8988T (cell line): ENCODE results near the gene DSTYK.
A peak's percentile ranks its signal among the peaks of the same experiment; 100 is the strongest.
"Not testable (repeated sequence)": the region's sequence is repeated elsewhere in the genome, so short reads cannot be mapped to it uniquely, and the experiment has no call there.

Source experiments
- DNase-seq: peaks from one replicate; pipeline ENCODE4 v3.0.0; 2011

Gene DSTYK

GRCh38 chr1:205239078-205239477 lies 27.6 kb upstream of the DSTYK start:
- DNase-seq = no peak

GRCh38 chr1:205237526-205238484 lies 26.3 kb upstream of the DSTYK start:
- no peak for DNase-seq

- no peak for DNase-seq
These were observed 25.5 kb upstream of the DSTYK start for GRCh38 chr1:205236951-205237475.

GRCh38 chr1:205236526-205236925 lies 25.0 kb upstream of the DSTYK start:
- no peak for DNase-seq

GRCh38 chr1:205235951-205236350 lies 24.4 kb upstream of the DSTYK start:
- DNase-seq = no peak

- DNase-seq = not testable (repeated sequence)
These were observed 22.5 kb upstream of the DSTYK start for GRCh38 chr1:205233986-205234385.

- no peak for DNase-seq
These were observed 21.5 kb upstream of the DSTYK start for GRCh38 chr1:205232945-205233397.

- no peak for DNase-seq
These were observed 20.8 kb upstream of the DSTYK start for GRCh38 chr1:205232127-205232820.

GRCh38 chr1:205230982-205231381 lies 19.5 kb upstream of the DSTYK start:
- DNase-seq = no peak

GRCh38 chr1:205229916-205230700 lies 18.6 kb upstream of the DSTYK start:
- no peak for DNase-seq

- DNase-seq = peak; percentile 90
These were observed 17.9 kb upstream of the DSTYK start for GRCh38 chr1:205229399-205229871.

- no peak for DNase-seq
These were observed 16.6 kb upstream of the DSTYK start for GRCh38 chr1:205228093-205228521.

- DNase-seq = peak; percentile 90
These were observed 16.1 kb upstream of the DSTYK start, which contains the start of gene TMCC2 for GRCh38 chr1:205227584-205228013. TSS of gene TMCC2 (plus strand) at chr1:205227946. CDS start at chr1:205228565, 619 bp downstream.

- DNase-seq = no peak
These were observed 15.5 kb upstream of the DSTYK start for GRCh38 chr1:205226868-205227583.

GRCh38 chr1:205225901-205226765 lies 14.6 kb upstream of the DSTYK start:
- no peak for DNase-seq

GRCh38 chr1:205224736-205225135 lies 13.2 kb upstream of the DSTYK start:
- no peak for DNase-seq

- DNase-seq = no peak
These were observed 8.9 kb upstream of the DSTYK start for GRCh38 chr1:205220421-205220820.

GRCh38 chr1:205217418-205217817 lies 5.9 kb upstream of the DSTYK start:
- no peak for DNase-seq

GRCh38 chr1:205216588-205216987 lies 5.1 kb upstream of the DSTYK start:
- DNase-seq = no peak

GRCh38 chr1:205214756-205215155 lies 3.3 kb upstream of the DSTYK start:
- DNase-seq = no peak
